BJ (cell line): ENCODE results near the gene IQCM. TPM values are rescaled to one million over a fixed set of nuclear protein-coding genes. Genes with fewer than 3 reads are reported as not detected.
A peak's percentile ranks its signal among the peaks of the same experiment; 100 is the strongest.
"Not testable (repeated sequence)": the region's sequence is repeated elsewhere in the genome, so short reads cannot be mapped to it uniquely, and the experiment has no call there.

Experiments
- CTCF ChIA-PET: fragments of 350-600 bp; formaldehyde crosslinking; extraction: SDS; loops from one replicate; lab custom pipeline; 2021; ENCODE audit warnings: antibody characterized with exemption, inconsistent platforms; lab: Yijun Ruan, JAX
- POLR2A ChIA-PET: fragments of 300-600 bp; sonication (Branson Sonifier 250); formaldehyde crosslinking; extraction: SDS; loops from one replicate; lab custom pipeline; 2021; ENCODE audit warnings: antibody characterized with exemption; lab: Charles Lee
- DNase-seq: peaks from one replicate; pipeline ENCODE4 v3.0.0-alpha.2; 2011; ENCODE audit warnings: low read depth
- H3K27me3 ChIP-seq: 2 replicates; pipeline ENCODE4 v1.6.0; 2011; ENCODE audit warnings: low read length; ENCODE audit not compliant: control insufficient read depth, insufficient read depth
- H3K36me3 ChIP-seq: 2 replicates; pipeline ENCODE4 v1.5.1; 2011; ENCODE audit warnings: low read length; ENCODE audit not compliant: control insufficient read depth, insufficient read depth
- H3K4me3 ChIP-seq: 2 replicates; pipeline ENCODE4 v1.5.1; 2011; ENCODE audit warnings: low read depth, mild to moderate bottlenecking, control low read depth, low read length
- CTCF ChIP-seq: IDR thresholded peaks from 2 replicates; pipeline ENCODE4 v1.5.1; 2011; ENCODE audit warnings: low read depth, mild to moderate bottlenecking, control low read depth, inconsistent platforms, low read length, moderate library complexity; ENCODE audit not compliant: insufficient read depth
- polyA plus RNA-seq: library from polyadenylated mRNA; depleted of rRNA; stranded (reverse); fragments of >200 nt; gene quantifications from 2 replicates; pipeline ENCODE4 v1.2.3, GENCODE V29; 2011

The IQCM gene
- polyA plus RNA-seq, 1 experiment, result not detected

DNA sequence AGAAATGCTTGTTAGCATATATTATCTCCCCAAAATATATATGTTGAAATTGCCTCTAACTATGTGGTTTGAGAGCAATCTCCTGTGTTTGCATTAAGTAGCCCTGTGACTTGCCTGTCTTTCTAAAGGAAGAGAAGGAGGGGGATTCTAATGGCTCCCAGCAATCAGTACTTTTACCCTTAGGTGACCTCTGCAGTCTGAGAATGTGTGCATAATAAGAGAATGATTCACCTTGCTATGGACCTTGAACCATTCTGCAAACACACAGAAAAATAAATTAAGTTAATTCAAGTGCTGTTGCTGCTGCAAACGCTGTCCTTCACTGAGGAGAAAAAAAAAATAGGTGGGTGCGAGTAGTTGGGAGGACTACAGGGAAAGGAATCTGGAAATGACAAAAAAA, 322.2 kb downstream of the IQCM start:
- Histone ChIP-seq H3K36me3 (no peaks in the 10 kb centered on the region), H3K4me3 (no peak overlapping the region), H3K27me3 (no peaks in the 10 kb centered on the region)
- no peak for TF ChIP-seq CTCF
- POLR2A ChIA-PET, result no interaction called here
- CTCF ChIA-PET, result no interaction called here
- no peak for DNase-seq

- Histone ChIP-seq H3K27me3 (no peaks in the 10 kb centered on the region), H3K36me3 (no peaks in the 10 kb centered on the region), H3K4me3 (no peak overlapping the region)
- no peak for DNase-seq
- ChIA-PET CTCF (interaction anchor here (0.6 kb wide), 1 partner anchor 24 kb away, joined by 4 read pairs; no protein-coding TSS in a partner anchor), POLR2A (no interaction called here)
- TF ChIP-seq CTCF, result no peak
Observed at GRCh38 chr4:149489321-149489720, 326.3 kb downstream of the IQCM start.

- no peaks in the 10 kb centered on the region for H3K27me3 ChIP-seq
- ChIA-PET CTCF (interaction anchor here (0.8 kb wide), 1 partner anchor 19 kb away, joined by 3 read pairs; no protein-coding TSS in a partner anchor), POLR2A (no interaction called here)
- H3K36me3 ChIP-seq, result no peaks in the 10 kb centered on the region
- no peak overlapping the region for H3K4me3 ChIP-seq
- no peak for DNase-seq
- TF ChIP-seq CTCF, result no peak
Observed at GRCh38 chr4:149486861-149487260, 328.8 kb downstream of the IQCM start.

DNA sequence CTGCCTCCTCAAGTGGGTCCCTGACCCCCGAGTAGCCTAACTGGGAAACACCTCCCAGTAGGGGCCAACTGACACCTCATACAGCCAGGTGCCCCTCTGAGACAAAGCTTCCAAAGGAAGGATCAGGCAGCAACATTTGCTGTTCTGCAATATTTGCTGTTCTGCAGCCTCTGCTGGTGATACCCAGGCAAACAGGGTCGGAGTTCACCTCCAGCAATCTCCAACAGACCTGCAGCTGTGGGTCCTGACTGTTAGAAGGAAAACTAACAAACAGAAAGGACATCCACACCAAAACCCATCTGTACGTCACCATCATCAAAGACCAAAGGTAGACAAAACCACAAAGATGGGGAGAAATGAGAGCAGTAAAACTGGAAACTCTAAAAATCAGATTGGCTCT, 347.0 kb downstream of the IQCM start:
- H3K36me3 ChIP-seq, H3K4me3 ChIP-seq, POLR2A ChIA-PET, DNase-seq, H3K27me3 ChIP-seq, CTCF ChIA-PET: not testable (repeated sequence)

DNA sequence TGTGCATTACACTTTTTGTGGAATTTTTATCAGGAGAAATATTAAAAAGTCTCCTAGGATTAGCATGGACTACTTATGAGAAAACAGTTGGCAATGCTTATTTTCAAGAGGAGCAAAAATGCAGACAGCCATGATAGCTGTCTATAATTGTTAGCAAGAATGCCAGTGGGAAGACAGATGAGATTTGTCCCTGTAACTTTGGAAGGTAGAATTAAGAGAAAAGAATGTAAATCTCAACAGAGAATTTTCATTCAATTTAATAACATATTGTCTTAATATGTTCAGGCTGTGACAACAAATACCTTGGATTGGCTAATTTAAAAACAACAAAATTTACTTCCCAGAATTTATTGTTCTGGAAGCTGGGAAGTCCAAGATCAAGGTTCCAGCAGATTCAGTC, 349.2 kb downstream of the IQCM start:
- ChIA-PET POLR2A (no interaction called here), CTCF (interaction anchor here (0.6 kb wide), 1 partner anchor 26 kb away, joined by 3 read pairs; no protein-coding TSS in a partner anchor)
- no peak overlapping the region for H3K4me3 ChIP-seq
- no peaks in the 10 kb centered on the region for H3K27me3 ChIP-seq
- TF ChIP-seq CTCF, result no peak
- no peak for DNase-seq
- H3K36me3 ChIP-seq, result no peaks in the 10 kb centered on the region

DNA sequence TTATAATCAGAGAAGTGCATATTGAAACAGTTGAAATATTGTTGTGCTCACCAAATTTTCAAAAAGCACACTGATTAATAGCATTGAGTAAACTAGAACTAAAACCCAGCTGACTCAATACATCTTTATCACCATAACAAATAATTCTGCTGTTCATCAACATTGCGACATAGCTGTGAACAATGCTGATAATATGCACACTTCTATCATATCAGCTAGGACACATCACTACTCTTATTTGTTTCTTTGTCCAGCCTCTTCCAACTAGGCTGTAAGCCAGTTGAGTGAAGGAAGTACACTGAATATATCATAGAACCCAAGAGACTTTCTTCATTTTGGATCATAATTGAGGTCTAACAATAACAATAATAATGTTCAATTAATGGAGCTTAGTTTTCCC, 349.7 kb downstream of the IQCM start:
- no peak for TF ChIP-seq CTCF
- Histone ChIP-seq H3K4me3 (no peak overlapping the region), H3K36me3 (no peaks in the 10 kb centered on the region), H3K27me3 (no peaks in the 10 kb centered on the region)
- peak; percentile 4 for DNase-seq
- ChIA-PET CTCF (interaction anchor here (0.6 kb wide), 1 partner anchor 26 kb away, joined by 3 read pairs; no protein-coding TSS in a partner anchor), POLR2A (no interaction called here)
